ENCODE measurements around the gene MRGPRF.

The MRGPRF gene

GRCh38 chr11:69048694-69049489 lies 35.8 kb upstream of the MRGPRF start, which contains the start of gene TPCN2:
TSS of gene TPCN2 (plus strand) at chr11:69048932. CDS start at chr11:69048998, 66 bp downstream.
- TF ChIP-seq, protein P1, sequence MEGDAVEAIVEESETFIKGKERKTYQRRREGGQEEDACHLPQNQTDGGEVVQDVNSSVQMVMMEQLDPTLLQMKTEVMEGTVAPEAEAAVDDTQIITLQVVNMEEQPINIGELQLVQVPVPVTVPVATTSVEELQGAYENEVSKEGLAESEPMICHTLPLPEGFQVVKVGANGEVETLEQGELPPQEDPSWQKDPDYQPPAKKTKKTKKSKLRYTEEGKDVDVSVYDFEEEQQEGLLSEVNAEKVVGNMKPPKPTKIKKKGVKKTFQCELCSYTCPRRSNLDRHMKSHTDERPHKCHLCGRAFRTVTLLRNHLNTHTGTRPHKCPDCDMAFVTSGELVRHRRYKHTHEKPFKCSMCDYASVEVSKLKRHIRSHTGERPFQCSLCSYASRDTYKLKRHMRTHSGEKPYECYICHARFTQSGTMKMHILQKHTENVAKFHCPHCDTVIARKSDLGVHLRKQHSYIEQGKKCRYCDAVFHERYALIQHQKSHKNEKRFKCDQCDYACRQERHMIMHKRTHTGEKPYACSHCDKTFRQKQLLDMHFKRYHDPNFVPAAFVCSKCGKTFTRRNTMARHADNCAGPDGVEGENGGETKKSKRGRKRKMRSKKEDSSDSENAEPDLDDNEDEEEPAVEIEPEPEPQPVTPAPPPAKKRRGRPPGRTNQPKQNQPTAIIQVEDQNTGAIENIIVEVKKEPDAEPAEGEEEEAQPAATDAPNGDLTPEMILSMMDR (IDR thresholded peaks at IDR 0.05; ENCODE audit: insufficient read depth, missing control alignments) = no peak
- peak; percentile 99 for DNase-seq (ENCODE audit: insufficient read length, low spot score)
- no peak for FAIRE-seq

DNA sequence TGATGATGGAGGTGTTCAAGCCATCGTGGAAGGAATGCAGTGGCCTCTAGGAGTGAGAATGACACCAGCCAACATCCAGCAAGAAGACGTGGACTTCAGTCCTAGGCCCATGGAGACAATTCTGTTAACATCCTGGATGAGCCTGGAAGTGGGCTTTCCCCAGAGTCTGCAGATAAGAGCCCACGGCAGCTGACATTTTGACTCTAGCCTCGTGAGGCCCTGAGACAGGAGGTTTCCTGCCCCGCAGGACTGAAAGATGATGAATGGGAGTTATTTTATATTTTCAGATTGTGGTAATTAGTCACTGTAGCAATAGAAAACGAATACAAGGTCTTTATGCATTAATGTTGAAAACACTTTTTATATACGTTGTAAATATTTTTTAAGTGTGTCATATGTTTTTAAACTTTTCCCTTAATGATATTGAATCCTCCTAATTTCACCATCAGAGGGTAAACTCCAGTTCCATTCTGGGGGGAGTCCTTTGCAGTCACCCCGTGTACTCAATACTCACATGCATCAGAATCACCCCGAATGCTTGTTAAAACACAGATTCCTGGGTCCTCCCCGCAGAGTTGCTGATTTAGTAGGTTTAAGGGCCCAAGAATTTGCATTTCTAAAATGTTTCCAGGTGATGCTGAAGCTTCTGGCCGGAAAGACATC lies 35.1 kb upstream of the MRGPRF start:
- DNase-seq (ENCODE audit: insufficient read length, low spot score) (no peak), FAIRE-seq (no peak)
- TF ChIP-seq, protein P1 (IDR thresholded peaks at IDR 0.05; ENCODE audit: insufficient read depth, missing control alignments) = no peak

DNA sequence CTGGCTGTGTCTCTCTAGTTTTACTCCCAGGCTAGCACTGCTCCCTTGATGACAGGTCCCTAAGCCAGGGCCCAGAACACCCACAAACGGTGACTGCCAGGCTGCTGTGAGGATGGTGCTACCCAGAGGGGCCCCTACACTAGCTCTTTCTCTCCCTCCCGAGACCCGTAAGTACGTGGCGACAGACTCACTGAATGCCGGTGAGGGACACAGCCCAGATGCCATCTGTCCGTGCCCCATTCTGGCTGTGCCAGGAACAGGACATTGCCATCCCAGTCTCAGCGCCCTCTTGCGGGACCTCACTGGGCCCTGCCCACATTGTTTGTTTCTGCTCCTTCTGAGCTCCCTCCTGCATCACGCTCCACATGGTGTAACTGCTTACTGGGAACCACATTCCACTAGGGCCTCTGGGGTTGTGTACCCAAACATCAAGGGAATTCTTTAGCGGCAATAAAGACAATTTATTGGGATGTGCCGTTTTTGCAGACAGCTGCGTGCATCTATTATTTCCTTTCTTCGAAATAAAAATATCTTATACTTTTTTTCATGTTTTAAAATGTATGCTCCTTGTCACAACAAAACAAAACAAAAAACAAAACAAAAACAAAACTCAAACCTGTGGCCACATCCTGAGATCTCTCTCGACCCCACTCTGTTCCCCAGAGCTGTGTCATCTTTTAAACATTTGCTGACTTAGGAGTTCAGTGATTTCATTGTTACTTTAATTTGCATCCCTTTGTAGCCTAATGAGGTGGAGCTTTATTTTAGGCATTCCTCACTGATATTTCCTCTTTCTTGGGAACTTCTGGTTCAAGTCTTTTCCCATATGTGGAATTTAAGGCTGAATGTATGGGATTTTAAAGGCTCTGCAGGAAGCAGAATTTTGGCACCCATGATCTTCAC lies 31.3 kb upstream of the MRGPRF start:
- FAIRE-seq (no peak), DNase-seq (ENCODE audit: insufficient read length, low spot score) (no peak)
- TF ChIP-seq, protein P1 (IDR thresholded peaks at IDR 0.05; ENCODE audit: insufficient read depth, missing control alignments) = peak; percentile 60

GRCh38 chr11:69041516-69041915 lies 28.5 kb upstream of the MRGPRF start:
- DNase-seq (ENCODE audit: insufficient read length, low spot score) (no peak), FAIRE-seq (no peak)
- TF ChIP-seq, protein P1 (IDR thresholded peaks at IDR 0.05; ENCODE audit: insufficient read depth, missing control alignments) = no peak

- FAIRE-seq = no peak
- TF ChIP-seq, protein P1 (IDR thresholded peaks at IDR 0.05; ENCODE audit: insufficient read depth, missing control alignments) = no peak
- DNase-seq (ENCODE audit: insufficient read length, low spot score) = no peak
These were observed 27.7 kb upstream of the MRGPRF start for GRCh38 chr11:69040581-69041260.

- TF ChIP-seq, protein P1 (IDR thresholded peaks at IDR 0.05; ENCODE audit: insufficient read depth, missing control alignments) = no peak
- DNase-seq (ENCODE audit: insufficient read length, low spot score) = no peak
- no peak for FAIRE-seq
These were observed 27.0 kb upstream of the MRGPRF start for GRCh38 chr11:69040051-69040450.
